ENCODE results near the gene ANTXR1. TPM values are rescaled to one million over a fixed set of nuclear protein-coding genes. Genes with fewer than 3 reads are reported as not detected.

ANTXR1 gene
- total and polyA plus RNA-seq, 7 experiments from 2014 or later: 0.18 TPM; not detected in 6

DNA sequence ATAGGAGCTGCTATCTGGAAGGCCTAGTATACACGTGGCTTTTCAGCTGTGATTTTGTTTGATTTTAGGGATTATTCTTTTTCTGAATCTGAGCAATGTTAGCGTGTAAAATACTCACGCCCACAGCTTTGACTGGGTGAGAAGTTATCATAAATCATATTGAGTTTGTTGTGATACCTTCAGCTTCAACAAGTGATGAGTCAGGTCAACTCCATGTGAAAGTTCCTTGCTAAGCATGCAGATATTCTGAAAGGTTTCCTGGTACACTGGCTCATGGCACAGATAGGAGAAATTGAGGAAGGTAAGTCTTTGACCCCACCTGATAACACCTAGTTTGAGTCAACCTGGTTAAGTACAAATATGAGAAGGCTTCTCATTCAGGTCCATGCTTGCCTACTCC, 38.7 kb upstream of the ANTXR1 start, which contains the start of gene GKN1:
GKN1 (plus strand) TSS at position 386 of the 400 bp plus-strand sequence. CDS start 42 bp downstream, outside the sequence.
- Histone ChIP-seq H3K4me3 (ENCODE audit: low read length) (no peak within 1 kb of the TSS), H3K36me3 (ENCODE audit: control insufficient read depth in 2 of 3, insufficient read depth in 3 of 3, low read length in 3 of 3) (no peaks in the 10 kb centered on the region), H3K4me1 (ENCODE audit: control insufficient read depth in 2 of 2, insufficient read depth in 2 of 2, low read length in 2 of 2) (no peaks in the 10 kb centered on the region), H3K27ac (ENCODE audit: low read depth, low read length) (no peak within 1 kb of the TSS), H3K27me3 (ENCODE audit: control insufficient read depth in 2 of 2, insufficient read depth in 2 of 2, low read length in 2 of 2) (no peaks in the 10 kb centered on the region), H3K9me3 (ENCODE audit: control insufficient read depth in 2 of 3, low read length in 3 of 3) (no peaks in the 10 kb centered on the region)
- POLR2A ChIA-PET: no interaction called here
- H3K27ac Mint-ChIP-seq: no peak within 1 kb of the TSS
- no peaks in the 10 kb centered on the region for H3K9me3 Mint-ChIP-seq
- H3K4me1 Mint-ChIP-seq: no peaks in the 10 kb centered on the region
- H3K36me3 Mint-ChIP-seq: no peaks in the 10 kb centered on the region
- peaks cover 14 to 39% (median 23%) of the 10 kb centered on the region in 5 donors for H3K27me3 Mint-ChIP-seq
- CTCF ChIA-PET: no interaction called here
- intact Hi-C loops (cut with micrococcal nuclease): no loop called here
- no peak within 1 kb of the TSS for H3K4me3 Mint-ChIP-seq
- no peak for DNase-seq
- no peak for ATAC-seq

DNA sequence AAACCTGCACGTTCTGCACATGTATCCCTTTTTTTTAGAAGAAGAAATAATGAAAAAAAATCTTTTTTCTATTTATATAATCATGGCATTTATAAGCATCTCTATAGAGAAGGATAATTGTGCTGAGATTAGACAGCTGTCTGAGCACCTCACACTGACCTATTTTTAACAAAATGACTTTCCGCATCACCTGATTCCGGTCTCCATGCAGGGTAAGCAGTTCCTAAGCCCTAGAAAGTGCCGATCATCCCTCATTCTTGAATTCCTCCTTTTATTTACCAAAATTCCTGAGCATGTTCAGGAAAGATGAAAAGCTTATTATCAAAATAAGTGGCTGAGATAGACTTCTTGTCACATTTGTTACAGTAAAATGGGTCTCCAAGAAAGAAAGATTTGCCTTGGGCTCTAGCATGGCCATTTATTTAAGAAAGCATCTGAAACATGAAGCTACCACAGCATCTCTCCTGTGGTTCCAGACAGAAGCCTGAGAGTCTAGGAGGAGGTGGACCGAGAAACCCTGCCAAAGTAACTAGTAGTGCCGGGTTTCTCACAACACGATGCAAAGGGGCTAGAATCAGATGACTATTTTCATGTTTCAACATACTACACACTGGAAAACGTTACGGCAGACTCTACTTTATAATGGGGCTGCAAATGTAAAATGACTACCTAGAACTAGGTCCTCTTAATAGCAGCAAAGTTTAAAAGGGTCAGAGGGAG, 37.9 kb upstream of the ANTXR1 start:
- no peaks in the 10 kb centered on the region for H3K27me3 ChIP-seq (ENCODE audit: control insufficient read depth in 2 of 2, insufficient read depth in 2 of 2, low read length in 2 of 2)
- no peak overlapping the region for H3K27ac Mint-ChIP-seq
- ATAC-seq (no peak), DNase-seq (no peak)
- CTCF ChIA-PET: no interaction called here
- H3K9me3 ChIP-seq (ENCODE audit: control insufficient read depth in 2 of 3, low read length in 3 of 3): no peaks in the 10 kb centered on the region
- no peak overlapping the region for H3K4me3 Mint-ChIP-seq
- no peaks in the 10 kb centered on the region for H3K36me3 Mint-ChIP-seq
- no peaks in the 10 kb centered on the region for H3K9me3 Mint-ChIP-seq
- H3K4me3 ChIP-seq (ENCODE audit: low read length): no peak overlapping the region
- peaks cover 21 to 47% (median 28%) of the 10 kb centered on the region in 5 donors for H3K27me3 Mint-ChIP-seq
- H3K4me1 ChIP-seq (ENCODE audit: control insufficient read depth in 2 of 2, insufficient read depth in 2 of 2, low read length in 2 of 2): no peaks in the 10 kb centered on the region
- no peak overlapping the region for H3K27ac ChIP-seq (ENCODE audit: low read depth, low read length)
- POLR2A ChIA-PET: no interaction called here
- intact Hi-C loops (cut with micrococcal nuclease): no loop called here
- H3K36me3 ChIP-seq (ENCODE audit: control insufficient read depth in 2 of 3, insufficient read depth in 3 of 3, low read length in 3 of 3): no peaks in the 10 kb centered on the region
- H3K4me1 Mint-ChIP-seq: no peaks in the 10 kb centered on the region

DNA sequence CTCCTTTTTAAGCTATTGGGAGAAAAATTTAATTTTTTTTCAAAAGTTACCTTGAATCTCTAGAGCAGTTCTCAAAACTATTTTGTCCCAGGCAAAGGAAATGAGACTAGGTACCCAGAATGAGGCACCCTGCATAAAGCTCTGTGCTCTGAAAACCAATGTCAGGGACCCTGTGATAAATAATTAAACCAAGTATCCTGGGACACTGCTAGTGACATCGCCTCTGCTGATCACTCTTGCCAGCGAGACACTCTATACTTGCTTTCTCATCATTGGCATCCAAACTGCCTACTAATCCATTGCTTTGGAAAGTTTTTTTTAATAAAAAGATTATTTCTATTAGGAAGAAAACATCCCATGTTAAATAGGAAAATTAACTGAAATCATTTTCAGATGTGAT, 37.1 kb upstream of the ANTXR1 start:
- ChIA-PET POLR2A (no interaction called here), CTCF (no interaction called here)
- Mint-ChIP-seq H3K4me1 (no peaks in the 10 kb centered on the region), H3K4me3 (no peak overlapping the region), H3K27ac (no peak overlapping the region), H3K9me3 (no peaks in the 10 kb centered on the region), H3K36me3 (no peaks in the 10 kb centered on the region), H3K27me3 (peaks cover 21 to 48% (median 36%) of the 10 kb centered on the region in 5 donors)
- no peaks in the 10 kb centered on the region for H3K4me1 ChIP-seq (ENCODE audit: control insufficient read depth in 2 of 2, insufficient read depth in 2 of 2, low read length in 2 of 2)
- no peaks in the 10 kb centered on the region for H3K36me3 ChIP-seq (ENCODE audit: control insufficient read depth in 2 of 3, insufficient read depth in 3 of 3, low read length in 3 of 3)
- intact Hi-C loops (cut with micrococcal nuclease): no loop called here
- DNase-seq (no peak), ATAC-seq (no peak)
- H3K27me3 ChIP-seq (ENCODE audit: control insufficient read depth in 2 of 2, insufficient read depth in 2 of 2, low read length in 2 of 2): no peaks in the 10 kb centered on the region
- H3K9me3 ChIP-seq (ENCODE audit: control insufficient read depth in 2 of 3, low read length in 3 of 3): no peaks in the 10 kb centered on the region
- H3K27ac ChIP-seq (ENCODE audit: low read depth, low read length): no peak overlapping the region
- no peak overlapping the region for H3K4me3 ChIP-seq (ENCODE audit: low read length)

DNA sequence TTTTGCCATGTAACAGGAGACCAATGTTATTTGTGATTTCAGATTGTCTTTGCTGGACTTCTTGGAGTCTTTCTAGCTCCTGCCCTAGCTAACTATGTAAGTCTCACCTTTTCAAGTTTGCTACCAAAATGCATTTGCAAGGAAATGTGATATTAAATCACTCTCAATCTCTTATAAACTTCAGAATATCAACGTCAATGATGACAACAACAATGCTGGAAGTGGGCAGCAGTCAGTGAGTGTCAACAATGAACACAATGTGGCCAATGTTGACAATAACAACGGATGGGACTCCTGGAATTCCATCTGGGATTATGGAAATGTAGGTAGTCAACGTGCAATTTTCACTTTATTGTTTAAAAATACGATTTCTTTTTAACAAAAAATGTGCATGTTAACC, 35.5 kb upstream of the ANTXR1 start:
- DNase-seq: no peak
- ChIA-PET POLR2A (no interaction called here), CTCF (no interaction called here)
- H3K27ac ChIP-seq (ENCODE audit: low read depth, low read length): no peak overlapping the region
- peaks cover 21 to 57% (median 40%) of the 10 kb centered on the region in 5 donors for H3K27me3 Mint-ChIP-seq
- H3K4me3 Mint-ChIP-seq: no peak overlapping the region
- H3K4me1 Mint-ChIP-seq: peaks cover 0 to 2% (median 0%) of the 10 kb centered on the region in 7 donors
- no peaks in the 10 kb centered on the region for H3K4me1 ChIP-seq (ENCODE audit: control insufficient read depth in 2 of 2, insufficient read depth in 2 of 2, low read length in 2 of 2)
- peaks cover 0 to 2% of the 10 kb centered on the region in 2 donors for H3K27me3 ChIP-seq (ENCODE audit: control insufficient read depth in 2 of 2, insufficient read depth in 2 of 2, low read length in 2 of 2)
- no peak overlapping the region for H3K4me3 ChIP-seq (ENCODE audit: low read length)
- intact Hi-C loops (cut with micrococcal nuclease): no loop called here
- no peaks in the 10 kb centered on the region for H3K36me3 ChIP-seq (ENCODE audit: control insufficient read depth in 2 of 3, insufficient read depth in 3 of 3, low read length in 3 of 3)
- H3K36me3 Mint-ChIP-seq: no peaks in the 10 kb centered on the region
- no peaks in the 10 kb centered on the region for H3K9me3 Mint-ChIP-seq
- no peak for ATAC-seq
- no peak overlapping the region for H3K27ac Mint-ChIP-seq
- H3K9me3 ChIP-seq (ENCODE audit: control insufficient read depth in 2 of 3, low read length in 3 of 3): no peaks in the 10 kb centered on the region

DNA sequence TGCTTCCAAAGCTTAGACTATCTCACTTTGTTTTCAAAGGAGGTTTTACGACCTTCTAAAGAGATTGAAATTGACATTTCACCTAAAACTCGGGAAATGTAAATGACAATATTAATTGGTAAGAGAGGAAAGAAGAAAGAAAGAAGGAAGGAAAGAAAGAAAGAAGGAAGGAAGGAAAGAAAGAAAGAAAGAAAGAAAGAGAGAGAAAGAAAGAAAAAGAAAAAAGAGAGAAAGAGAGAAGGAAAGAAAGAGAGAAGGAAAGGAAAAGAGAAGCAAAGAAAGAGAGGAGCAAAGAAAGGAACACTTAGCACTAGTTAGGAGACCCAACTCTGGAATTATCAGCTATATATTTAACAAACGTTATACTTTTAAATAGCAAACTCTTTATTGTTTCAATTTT, 34.9 kb upstream of the ANTXR1 start:
- H3K4me1 ChIP-seq (ENCODE audit: control insufficient read depth in 2 of 2, insufficient read depth in 2 of 2, low read length in 2 of 2): no peaks in the 10 kb centered on the region
- Mint-ChIP-seq H3K36me3 (no peaks in the 10 kb centered on the region), H3K9me3 (no peaks in the 10 kb centered on the region), H3K27me3 (peaks cover 21 to 57% (median 40%) of the 10 kb centered on the region in 5 donors), H3K4me1 (peaks cover 0 to 2% (median 0%) of the 10 kb centered on the region in 7 donors), H3K4me3 (no peak overlapping the region), H3K27ac (no peak overlapping the region)
- H3K4me3 ChIP-seq (ENCODE audit: low read length): no peak overlapping the region
- H3K36me3 ChIP-seq (ENCODE audit: control insufficient read depth in 2 of 3, insufficient read depth in 3 of 3, low read length in 3 of 3): no peaks in the 10 kb centered on the region
- intact Hi-C loops (cut with micrococcal nuclease): no loop called here
- DNase-seq (no peak), ATAC-seq (no peak)
- ChIA-PET POLR2A (no interaction called here), CTCF (no interaction called here)
- H3K27ac ChIP-seq (ENCODE audit: low read depth, low read length): no peak overlapping the region
- H3K27me3 ChIP-seq (ENCODE audit: control insufficient read depth in 2 of 2, insufficient read depth in 2 of 2, low read length in 2 of 2): peaks cover 0 to 2% of the 10 kb centered on the region in 2 donors
- no peaks in the 10 kb centered on the region for H3K9me3 ChIP-seq (ENCODE audit: control insufficient read depth in 2 of 3, low read length in 3 of 3)

DNA sequence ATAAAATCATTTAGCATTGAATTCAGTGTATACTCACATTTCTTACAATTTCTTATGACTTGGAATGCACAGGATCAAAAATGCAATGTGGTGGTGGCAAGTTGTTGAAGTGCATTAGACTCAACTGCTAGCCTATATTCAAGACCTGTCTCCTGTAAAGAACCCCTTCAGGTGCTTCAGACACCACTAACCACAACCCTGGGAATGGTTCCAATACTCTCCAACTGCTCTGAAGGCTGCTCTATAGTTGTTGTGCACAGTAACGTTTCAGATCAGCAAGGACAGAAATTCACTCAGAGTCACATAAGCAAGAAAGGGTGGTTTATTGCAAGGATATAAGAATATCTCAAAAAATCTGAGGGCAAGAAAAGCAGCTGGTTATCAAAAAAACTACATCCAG, 32.0 kb upstream of the ANTXR1 start:
- CTCF ChIA-PET: no interaction called here
- H3K27me3 ChIP-seq (ENCODE audit: control insufficient read depth in 2 of 2, insufficient read depth in 2 of 2, low read length in 2 of 2): peaks cover 0 to 2% of the 10 kb centered on the region in 2 donors
- POLR2A ChIA-PET: no interaction called here

DNA sequence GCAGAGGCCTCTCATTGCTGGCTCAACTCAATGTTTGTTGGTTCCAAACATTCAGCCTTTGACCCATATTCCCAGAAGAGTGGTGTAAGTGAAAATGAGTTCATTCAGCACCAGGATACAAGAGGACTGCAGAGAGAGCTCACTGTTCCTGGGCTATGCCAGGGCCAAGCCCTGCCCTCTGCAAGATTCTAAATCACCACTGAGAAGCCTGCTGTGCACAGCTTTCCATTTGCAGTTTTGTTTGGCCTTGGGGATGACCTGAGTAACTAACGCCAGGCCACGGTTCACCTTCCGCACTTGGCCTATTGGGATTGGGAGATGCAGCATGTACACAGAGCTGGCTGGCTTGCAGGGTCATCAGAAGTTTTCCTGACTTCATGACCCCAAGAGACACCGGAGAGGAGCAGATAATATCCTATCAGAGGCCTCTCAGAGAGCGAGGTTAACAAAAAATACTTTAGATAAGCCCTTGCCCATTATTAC, 25.9 kb upstream of the ANTXR1 start:
- no peaks in the 10 kb centered on the region for H3K36me3 Mint-ChIP-seq
- no peak overlapping the region for H3K27ac Mint-ChIP-seq
- CTCF ChIA-PET: interaction anchor here (0.5 kb wide), 1 partner anchor 19 kb away, joined by 3 read pairs; no protein-coding TSS in a partner anchor
- no peaks in the 10 kb centered on the region for H3K27me3 ChIP-seq (ENCODE audit: control insufficient read depth in 2 of 2, insufficient read depth in 2 of 2, low read length in 2 of 2)
- no peaks in the 10 kb centered on the region for H3K4me1 Mint-ChIP-seq
- no peaks in the 10 kb centered on the region for H3K9me3 ChIP-seq (ENCODE audit: control insufficient read depth in 2 of 3, low read length in 3 of 3)
- H3K36me3 ChIP-seq (ENCODE audit: control insufficient read depth in 2 of 3, insufficient read depth in 3 of 3, low read length in 3 of 3): no peaks in the 10 kb centered on the region
- H3K4me3 Mint-ChIP-seq: no peak overlapping the region
- DNase-seq (no peak), ATAC-seq (no peak)
- no peaks in the 10 kb centered on the region for H3K4me1 ChIP-seq (ENCODE audit: control insufficient read depth in 2 of 2, insufficient read depth in 2 of 2, low read length in 2 of 2)
- POLR2A ChIA-PET: no interaction called here
- H3K27me3 Mint-ChIP-seq: peaks cover 6 to 23% (median 10%) of the 10 kb centered on the region in 5 donors
- H3K27ac ChIP-seq (ENCODE audit: low read depth, low read length): no peak overlapping the region
- no peak overlapping the region for H3K4me3 ChIP-seq (ENCODE audit: low read length)
- intact Hi-C loops (cut with micrococcal nuclease): no loop called here
- H3K9me3 Mint-ChIP-seq: no peaks in the 10 kb centered on the region

More for the DNA sequence above, 32.0 kb upstream of the ANTXR1 start:
- Mint-ChIP-seq H3K4me3 (no peak overlapping the region), H3K4me1 (peaks cover 0 to 2% (median 0%) of the 10 kb centered on the region in 7 donors), H3K27ac (no peak overlapping the region), H3K9me3 (no peaks in the 10 kb centered on the region), H3K36me3 (no peaks in the 10 kb centered on the region), H3K27me3 (peaks cover 21 to 43% (median 35%) of the 10 kb centered on the region in 5 donors)
- intact Hi-C loops (cut with micrococcal nuclease): no loop called here
- DNase-seq (no peak), ATAC-seq (no peak)
- Histone ChIP-seq H3K4me3 (ENCODE audit: low read length) (no peak overlapping the region), H3K27ac (ENCODE audit: low read depth, low read length) (no peak overlapping the region), H3K9me3 (ENCODE audit: control insufficient read depth in 2 of 3, low read length in 3 of 3) (no peaks in the 10 kb centered on the region), H3K36me3 (ENCODE audit: control insufficient read depth in 2 of 3, insufficient read depth in 3 of 3, low read length in 3 of 3) (no peaks in the 10 kb centered on the region), H3K4me1 (ENCODE audit: control insufficient read depth in 2 of 2, insufficient read depth in 2 of 2, low read length in 2 of 2) (no peaks in the 10 kb centered on the region)

Data from naive thymus-derived CD4-positive, alpha-beta T cell (primary cell).